Neural cell (in vitro differentiated cells): Measurements from ENCODE around the gene TRIM10. TPM values are rescaled to one million over a fixed set of nuclear protein-coding genes. Genes with fewer than 3 reads are reported as not detected.

Experiments used
- H2AFZ ChIP-seq: fragments of 200-600, 300-800 bp; sonication (generic), shearing (Covaris generic); 2 replicates; pipeline ENCODE4 v1.6.0; 2014; ENCODE audit warnings: low read depth, mild to moderate bottlenecking, antibody characterized with exemption, low read length, moderate library complexity
- H3F3A ChIP-seq: fragments of 200-600 bp; shearing (Covaris generic); 2 replicates; pipeline ENCODE4 v1.6.1; 2016; ENCODE audit warnings: mild to moderate bottlenecking, moderate library complexity, mixed read lengths, antibody characterized with exemption, low read length; ENCODE audit not compliant: insufficient read depth, poor library complexity, severe bottlenecking
- H3K27ac ChIP-seq: fragments of 200-600, 300-800 bp; sonication (generic), shearing (Covaris generic); 2 replicates; pipeline ENCODE4 v1.5.1; 2014; ENCODE audit warnings: mild to moderate bottlenecking, low read length, moderate library complexity
- H3K27me3 ChIP-seq: fragments of 300-800, 200-600 bp; sonication (generic), shearing (Covaris generic); 2 replicates; pipeline ENCODE4 v1.6.0; 2014; ENCODE audit warnings: mild to moderate bottlenecking, low read depth, low read length, moderate library complexity; ENCODE audit not compliant: insufficient read depth
- H3K36me3 ChIP-seq: fragments of 300-800, 200-600 bp; sonication (generic), shearing (Covaris generic); 2 replicates; pipeline ENCODE4 v1.5.1; 2014; ENCODE audit warnings: mild to moderate bottlenecking, antibody characterized with exemption, low read length, moderate library complexity; ENCODE audit not compliant: insufficient read depth
- H3K4me2 ChIP-seq: fragments of 300-800, 200-600 bp; sonication (generic), shearing (Covaris generic); 2 replicates; pipeline ENCODE4 v1.6.0; 2014; ENCODE audit warnings: mild to moderate bottlenecking, low read length
- H3K4me3 ChIP-seq: fragments of 300-800, 200-600 bp; sonication (generic), shearing (Covaris generic); 2 replicates; pipeline ENCODE4 v1.5.1; 2014; ENCODE audit warnings: mild to moderate bottlenecking, low read length, moderate library complexity
- H3K79me2 ChIP-seq: fragments of 200-600 bp; shearing (Covaris generic); replicated peaks from 2 replicates; pipeline ENCODE4 v1.6.0; 2014; ENCODE audit warnings: mild to moderate bottlenecking, low read length, moderate library complexity; ENCODE audit not compliant: insufficient read depth
- H3K9ac ChIP-seq: fragments of 300-800, 200-600 bp; sonication (generic), shearing (Covaris generic); 2 replicates; pipeline ENCODE4 v1.6.1; 2016; ENCODE audit warnings: mild to moderate bottlenecking, low read length, mixed read lengths
- H3K9me2 ChIP-seq: fragments of 200-600 bp; shearing (Covaris generic); 2 replicates; pipeline ENCODE4 v1.6.1; 2016; ENCODE audit warnings: mild to moderate bottlenecking, low read length, mixed read lengths; ENCODE audit not compliant: insufficient read depth
- H3K9me3 ChIP-seq: fragments of 200-600, 300-800 bp; sonication (generic), shearing (Covaris generic); 2 replicates; pipeline ENCODE4 v1.6.1; 2016; ENCODE audit warnings: mild to moderate bottlenecking, mixed run types, low read length, moderate library complexity, mixed read lengths
- H4K20me1 ChIP-seq: fragments of 200-600 bp; shearing (Covaris generic); 2 replicates; pipeline ENCODE4 v1.6.1; 2016; ENCODE audit warnings: mild to moderate bottlenecking, mixed run types; ENCODE audit not compliant: insufficient read depth
- CTCF ChIP-seq: fragments of 450-650 bp; IDR thresholded peaks from 2 replicates; pipeline ENCODE4 v1.5.1; 2014; ENCODE audit warnings: antibody characterized with exemption, mild to moderate bottlenecking, moderate library complexity; ENCODE audit not compliant: poor library complexity, severe bottlenecking
- EP300 ChIP-seq: fragments of 450-650 bp; conservative IDR thresholded peaks from 2 replicates; pipeline ENCODE4 v1.6.1; 2014; ENCODE audit warnings: antibody characterized with exemption, mild to moderate bottlenecking, moderate library complexity; ENCODE audit not compliant: poor library complexity, severe bottlenecking
- EZH2 ChIP-seq: fragments of 200-600, 300-800 bp; shearing (Covaris generic), sonication (generic); IDR thresholded peaks from 2 replicates; pipeline ENCODE4 v1.6.1; 2014; ENCODE audit warnings: antibody characterized with exemption, low read length, borderline replicate concordance, mild to moderate bottlenecking; ENCODE audit not compliant: insufficient read depth, poor library complexity, severe bottlenecking
- MXI1 ChIP-seq: fragments of 450-650 bp; conservative IDR thresholded peaks from 2 replicates; pipeline ENCODE4 v1.6.1; 2014; ENCODE audit warnings: antibody characterized with exemption, mild to moderate bottlenecking; ENCODE audit not compliant: poor library complexity, severe bottlenecking
- POLR2AphosphoS5 ChIP-seq: IDR thresholded peaks from 2 replicates; pipeline ENCODE4 v1.6.1; 2012
- RAD21 ChIP-seq: fragments of 450-650 bp; conservative IDR thresholded peaks from 2 replicates; pipeline ENCODE4 v1.6.1; 2014; ENCODE audit warnings: antibody characterized with exemption, mild to moderate bottlenecking, moderate library complexity
- REST ChIP-seq: IDR thresholded peaks from 2 replicates; pipeline ENCODE4 v1.6.1; 2012; ENCODE audit warnings: borderline replicate concordance
- SMC3 ChIP-seq: fragments of 450-650 bp; conservative IDR thresholded peaks from 2 replicates; pipeline ENCODE4 v1.6.1; 2014; ENCODE audit warnings: antibody characterized with exemption, mild to moderate bottlenecking, moderate library complexity; ENCODE audit not compliant: poor library complexity
- TAF1 ChIP-seq: IDR thresholded peaks from 2 replicates; pipeline ENCODE4 v1.6.1; 2012; ENCODE audit warnings: low read depth
- polyA plus RNA-seq: library from polyadenylated mRNA; depleted of rRNA; stranded (reverse); fragments of >200 nt; gene quantifications from 2 replicates; pipeline ENCODE4 v1.2.3, GENCODE V29; 2014

TRIM10 gene
- polyA plus RNA-seq, 1 donor from 2014 or later, result not detected

DNA sequence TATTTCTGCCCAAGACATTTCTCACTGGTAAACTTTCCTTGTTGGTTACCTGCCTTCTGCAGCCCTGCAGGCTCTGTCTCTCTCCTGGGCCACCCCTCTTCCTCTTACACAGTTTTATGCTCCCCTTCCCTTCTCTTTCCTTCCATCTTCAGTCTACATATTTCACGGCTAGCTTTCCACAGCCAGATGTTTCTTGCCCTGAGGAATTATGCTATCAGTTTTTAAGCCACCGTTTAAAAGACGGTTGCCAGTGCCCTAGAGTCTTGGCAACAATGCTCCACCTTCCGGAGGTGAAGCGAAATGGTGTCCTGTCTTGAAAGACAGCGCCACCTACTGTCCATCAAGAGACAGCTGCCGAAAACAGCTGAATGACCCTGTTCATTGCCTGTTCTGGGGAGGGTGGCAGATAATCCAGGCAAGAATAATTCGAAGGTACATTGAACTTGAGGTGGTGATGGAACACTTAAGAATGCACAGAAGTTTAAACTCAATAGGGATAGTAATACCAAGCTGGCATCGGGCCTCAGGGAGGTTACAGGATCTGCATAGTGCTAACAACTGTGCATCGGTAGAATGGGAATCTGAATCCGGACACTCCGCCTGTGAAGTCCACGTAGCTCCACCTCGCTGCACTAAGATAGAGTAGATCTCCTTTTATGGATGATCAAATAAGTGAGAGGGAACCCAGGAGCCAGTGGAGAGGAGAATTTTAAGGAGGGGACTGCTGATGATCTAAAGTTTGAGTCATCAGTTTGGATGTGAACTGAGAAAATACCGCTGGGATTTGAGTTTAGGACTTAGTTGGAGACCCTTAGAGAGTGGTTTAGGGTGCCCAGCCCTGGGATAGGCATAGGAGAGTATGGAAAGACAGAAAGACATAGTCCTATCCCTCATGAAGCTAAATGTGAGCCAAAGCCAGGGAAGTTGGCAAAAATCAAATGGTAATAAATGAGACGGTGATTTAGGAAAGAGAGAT is 29.8 kb downstream of the TRIM10 start:
- Histone ChIP-seq H3K27me3 (peaks cover 48% of the 10 kb centered on the region), H3K27ac (no peak overlapping the region), H3K4me2 (no peak overlapping the region), H2AFZ (no peak overlapping the region), H4K20me1 (no peaks in the 10 kb centered on the region), H3F3A (no peaks in the 10 kb centered on the region), H3K9me3 (no peaks in the 10 kb centered on the region), H3K9me2 (no peaks in the 10 kb centered on the region), H3K36me3 (no peaks in the 10 kb centered on the region), H3K9ac (no peak overlapping the region), H3K4me3 (no peak overlapping the region), H3K79me2 (no peaks in the 10 kb centered on the region)
- TF ChIP-seq MXI1, result no peak
- peak; percentile 93 for TF ChIP-seq RAD21
- TF ChIP-seq POLR2AphosphoS5, result peak; percentile 12
- peak; percentile 100 for TF ChIP-seq CTCF
- peak; percentile 99 for TF ChIP-seq SMC3
- TF ChIP-seq TAF1, result no peak

DNA sequence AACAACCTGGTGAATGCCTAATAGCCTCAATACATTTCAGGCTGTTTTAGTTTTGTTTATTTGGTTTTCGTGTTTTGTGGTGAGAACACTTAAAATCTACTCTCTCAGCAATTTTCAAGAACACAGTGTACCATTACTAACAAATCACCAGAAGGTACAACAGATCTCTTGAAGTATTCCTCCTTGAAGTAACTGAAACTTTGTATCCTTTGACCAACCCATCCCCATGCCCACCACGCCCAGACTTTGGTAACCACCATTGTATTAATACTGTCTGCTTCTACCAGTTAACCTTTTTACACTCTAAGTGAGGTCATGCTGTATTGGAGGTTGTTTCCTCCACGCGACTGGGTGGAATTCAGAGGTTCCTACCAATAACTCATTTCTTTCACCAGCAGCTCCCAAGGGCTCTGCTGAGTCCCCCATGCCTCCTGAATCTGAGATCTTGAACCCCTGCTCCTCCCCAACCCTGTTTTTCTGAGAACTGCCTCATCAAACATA is 30.8 kb downstream of the TRIM10 start:
- H3K27me3 ChIP-seq, result peaks cover 57% of the 10 kb centered on the region
- TF ChIP-seq REST (no peak), EZH2 (no peak), RAD21 (no peak), TAF1 (no peak), CTCF (no peak), SMC3 (no peak), POLR2AphosphoS5 (no peak), MXI1 (no peak), EP300 (no peak)

More for the DNA sequence above, 30.8 kb downstream of the TRIM10 start:
- Histone ChIP-seq H3F3A (no peaks in the 10 kb centered on the region), H3K9me2 (no peaks in the 10 kb centered on the region), H3K4me2 (no peak overlapping the region), H2AFZ (no peak overlapping the region), H3K79me2 (no peaks in the 10 kb centered on the region), H3K4me3 (no peak overlapping the region), H4K20me1 (no peaks in the 10 kb centered on the region), H3K27ac (no peak overlapping the region), H3K9ac (no peak overlapping the region), H3K36me3 (no peaks in the 10 kb centered on the region), H3K9me3 (no peaks in the 10 kb centered on the region)
